ENCODE results near the gene PTPN7.

DNA sequence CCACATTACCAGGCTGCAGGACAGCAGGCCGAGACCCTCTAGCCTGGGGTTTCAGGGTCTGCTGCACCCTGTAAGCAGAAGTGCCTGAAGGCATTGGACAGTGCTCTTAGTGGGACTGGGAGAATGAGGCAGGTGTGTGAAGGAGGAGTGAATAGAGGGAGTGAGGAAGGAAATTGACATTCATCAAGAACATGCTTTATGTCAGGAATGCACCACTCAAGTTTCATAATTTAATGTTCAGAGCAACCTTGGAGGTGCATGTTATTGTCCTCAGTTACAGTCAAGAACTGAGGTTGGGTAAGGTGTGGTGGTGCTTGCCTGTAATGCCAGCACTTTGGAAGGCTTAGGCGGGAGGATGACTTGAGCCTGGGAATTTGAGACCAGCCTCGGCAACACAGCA, 49.4 kb downstream of the PTPN7 start:
- TF ChIP-seq, protein P1, sequence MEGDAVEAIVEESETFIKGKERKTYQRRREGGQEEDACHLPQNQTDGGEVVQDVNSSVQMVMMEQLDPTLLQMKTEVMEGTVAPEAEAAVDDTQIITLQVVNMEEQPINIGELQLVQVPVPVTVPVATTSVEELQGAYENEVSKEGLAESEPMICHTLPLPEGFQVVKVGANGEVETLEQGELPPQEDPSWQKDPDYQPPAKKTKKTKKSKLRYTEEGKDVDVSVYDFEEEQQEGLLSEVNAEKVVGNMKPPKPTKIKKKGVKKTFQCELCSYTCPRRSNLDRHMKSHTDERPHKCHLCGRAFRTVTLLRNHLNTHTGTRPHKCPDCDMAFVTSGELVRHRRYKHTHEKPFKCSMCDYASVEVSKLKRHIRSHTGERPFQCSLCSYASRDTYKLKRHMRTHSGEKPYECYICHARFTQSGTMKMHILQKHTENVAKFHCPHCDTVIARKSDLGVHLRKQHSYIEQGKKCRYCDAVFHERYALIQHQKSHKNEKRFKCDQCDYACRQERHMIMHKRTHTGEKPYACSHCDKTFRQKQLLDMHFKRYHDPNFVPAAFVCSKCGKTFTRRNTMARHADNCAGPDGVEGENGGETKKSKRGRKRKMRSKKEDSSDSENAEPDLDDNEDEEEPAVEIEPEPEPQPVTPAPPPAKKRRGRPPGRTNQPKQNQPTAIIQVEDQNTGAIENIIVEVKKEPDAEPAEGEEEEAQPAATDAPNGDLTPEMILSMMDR (optimal IDR thresholded peaks at IDR 0.05 in 1 of 3, IDR thresholded peaks at IDR 0.05 in 1 of 3, conservative IDR thresholded peaks at IDR 0.05 in 1 of 3; ENCODE audit: extremely low read depth in 1 of 3, insufficient read depth in 2 of 3, low read length in 3 of 3): no peak
- no peak for TF ChIP-seq EZH2 (IDR thresholded peaks at IDR 0.05; ENCODE audit: low read length)
